HL-60 (cell line): ENCODE data around the gene PDE11A.

Source experiments
- POLR2AphosphoS5 ChIP-seq: IDR thresholded peaks from 2 replicates; pipeline ENCODE4 v1.6.1; 2012; ENCODE audit warnings: low read depth
- TF ChIP-seq, protein P1 (sequence below): IDR thresholded peaks from one replicate; pipeline ENCODE4 v1.5.1; 2011; ENCODE audit warnings: low read length, control low read depth, inconsistent platforms; ENCODE audit not compliant: insufficient read depth

- TF ChIP-seq, protein P1, sequence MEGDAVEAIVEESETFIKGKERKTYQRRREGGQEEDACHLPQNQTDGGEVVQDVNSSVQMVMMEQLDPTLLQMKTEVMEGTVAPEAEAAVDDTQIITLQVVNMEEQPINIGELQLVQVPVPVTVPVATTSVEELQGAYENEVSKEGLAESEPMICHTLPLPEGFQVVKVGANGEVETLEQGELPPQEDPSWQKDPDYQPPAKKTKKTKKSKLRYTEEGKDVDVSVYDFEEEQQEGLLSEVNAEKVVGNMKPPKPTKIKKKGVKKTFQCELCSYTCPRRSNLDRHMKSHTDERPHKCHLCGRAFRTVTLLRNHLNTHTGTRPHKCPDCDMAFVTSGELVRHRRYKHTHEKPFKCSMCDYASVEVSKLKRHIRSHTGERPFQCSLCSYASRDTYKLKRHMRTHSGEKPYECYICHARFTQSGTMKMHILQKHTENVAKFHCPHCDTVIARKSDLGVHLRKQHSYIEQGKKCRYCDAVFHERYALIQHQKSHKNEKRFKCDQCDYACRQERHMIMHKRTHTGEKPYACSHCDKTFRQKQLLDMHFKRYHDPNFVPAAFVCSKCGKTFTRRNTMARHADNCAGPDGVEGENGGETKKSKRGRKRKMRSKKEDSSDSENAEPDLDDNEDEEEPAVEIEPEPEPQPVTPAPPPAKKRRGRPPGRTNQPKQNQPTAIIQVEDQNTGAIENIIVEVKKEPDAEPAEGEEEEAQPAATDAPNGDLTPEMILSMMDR, result no peak
- TF ChIP-seq POLR2AphosphoS5, result no peak
Observed at GRCh38 chr2:177714704-177715103, 357.9 kb downstream of the PDE11A start.
